GM19351 (cell line): ENCODE measurements around the gene C10orf71.

ENCODE experiments used
- ATAC-seq: cut with Tn5 transposase; IDR thresholded peaks from one replicate; pipeline ENCODE4 v1.9.1; 2021; ENCODE audit warnings: mild to moderate bottlenecking, moderate library complexity; ENCODE audit not compliant: unreplicated experiment

C10orf71 gene

GRCh38 chr10:49332768-49333167, 33.8 kb downstream of the C10orf71 start:
- no peak for ATAC-seq

DNA sequence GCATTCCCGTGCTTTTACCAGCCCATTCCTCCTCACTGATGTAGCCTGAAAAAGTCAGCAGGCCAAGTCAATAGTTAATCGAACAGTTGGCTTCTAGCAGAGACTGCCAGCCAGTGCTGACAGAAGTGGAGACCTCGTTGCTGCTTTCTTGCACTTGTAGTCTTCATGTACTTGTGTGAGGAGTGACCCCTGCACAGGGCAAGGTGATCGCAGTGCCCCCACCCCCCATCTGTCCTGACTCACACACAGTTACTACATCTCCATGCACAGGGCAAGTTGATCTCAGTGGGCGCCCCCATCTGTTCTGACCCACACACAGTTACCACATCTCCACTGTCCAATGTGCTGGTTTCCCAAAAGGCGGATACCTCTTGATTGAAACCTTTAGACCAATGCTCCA, 34.2 kb downstream of the C10orf71 start:
- ATAC-seq = no peak

GRCh38 chr10:49334964-49335363, 36.0 kb downstream of the C10orf71 start:
- ATAC-seq = no peak

DNA sequence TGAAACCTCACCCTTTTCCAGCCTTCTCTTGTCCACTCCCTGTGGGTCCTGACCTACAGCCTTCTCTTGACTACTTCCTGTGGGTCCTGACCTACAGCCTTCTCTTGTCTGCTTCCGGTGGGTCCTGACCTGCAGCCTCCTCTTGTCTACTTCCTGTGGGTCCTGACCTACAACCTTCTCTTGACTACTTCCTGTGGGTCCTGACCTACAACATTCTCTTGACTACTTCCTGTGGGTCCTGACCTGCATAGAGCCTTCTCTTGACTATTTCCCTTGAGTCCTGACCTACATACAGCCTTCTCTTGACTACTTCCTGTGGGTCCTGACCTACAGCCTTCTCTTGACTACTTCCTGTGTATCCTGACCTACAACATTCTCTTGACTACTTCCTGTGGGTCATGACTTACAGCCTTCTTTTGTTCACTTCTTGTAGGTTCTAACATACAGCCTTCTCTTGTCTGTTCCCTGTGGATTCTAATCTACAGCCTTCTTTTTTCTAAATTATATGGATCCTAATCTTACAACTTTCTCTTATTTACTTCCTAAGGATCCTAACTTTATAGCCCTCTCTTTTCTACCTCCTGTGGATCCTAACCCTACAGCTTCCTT, 36.5 kb downstream of the C10orf71 start:
- ATAC-seq = no peak

GRCh38 chr10:49338604-49339003, 39.6 kb downstream of the C10orf71 start:
- no peak for ATAC-seq

- ATAC-seq = no peak
Measured at GRCh38 chr10:49344840-49345239, 45.9 kb downstream of the C10orf71 start.

- ATAC-seq = no peak
Measured at GRCh38 chr10:49347342-49347741, 48.4 kb downstream of the C10orf71 start.

- ATAC-seq = no peak
Measured at GRCh38 chr10:49347827-49348226, 48.9 kb downstream of the C10orf71 start.

- ATAC-seq = no peak
Measured at GRCh38 chr10:49348593-49348992, 49.6 kb downstream of the C10orf71 start.

GRCh38 chr10:49349390-49349789, 50.4 kb downstream of the C10orf71 start:
- ATAC-seq = no peak

GRCh38 chr10:49350138-49350537, 51.2 kb downstream of the C10orf71 start:
- no peak for ATAC-seq

- ATAC-seq = no peak
Measured at GRCh38 chr10:49350846-49351532, 52.0 kb downstream of the C10orf71 start.

GRCh38 chr10:49351669-49352068, 52.7 kb downstream of the C10orf71 start:
- ATAC-seq = no peak

DNA sequence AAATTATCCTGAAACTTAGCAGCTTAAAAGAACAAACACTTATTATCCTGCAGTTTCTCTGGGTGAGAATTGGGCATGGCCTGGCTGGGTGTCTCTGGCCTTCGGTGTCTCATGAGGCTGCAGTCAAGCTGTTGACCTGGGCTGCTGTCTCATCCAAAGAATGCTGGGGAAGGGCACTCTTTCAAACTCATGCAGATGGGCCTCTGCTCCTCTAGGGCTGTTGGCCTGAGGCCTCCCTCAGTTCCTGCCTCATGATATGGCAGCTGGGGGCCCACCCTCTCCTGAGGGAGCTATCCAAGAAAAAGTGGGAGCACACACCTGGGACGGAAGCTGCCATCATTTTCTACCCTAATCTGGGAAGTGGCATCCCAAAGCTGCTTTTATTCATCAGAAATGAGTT, 53.4 kb downstream of the C10orf71 start:
- ATAC-seq = no peak

DNA sequence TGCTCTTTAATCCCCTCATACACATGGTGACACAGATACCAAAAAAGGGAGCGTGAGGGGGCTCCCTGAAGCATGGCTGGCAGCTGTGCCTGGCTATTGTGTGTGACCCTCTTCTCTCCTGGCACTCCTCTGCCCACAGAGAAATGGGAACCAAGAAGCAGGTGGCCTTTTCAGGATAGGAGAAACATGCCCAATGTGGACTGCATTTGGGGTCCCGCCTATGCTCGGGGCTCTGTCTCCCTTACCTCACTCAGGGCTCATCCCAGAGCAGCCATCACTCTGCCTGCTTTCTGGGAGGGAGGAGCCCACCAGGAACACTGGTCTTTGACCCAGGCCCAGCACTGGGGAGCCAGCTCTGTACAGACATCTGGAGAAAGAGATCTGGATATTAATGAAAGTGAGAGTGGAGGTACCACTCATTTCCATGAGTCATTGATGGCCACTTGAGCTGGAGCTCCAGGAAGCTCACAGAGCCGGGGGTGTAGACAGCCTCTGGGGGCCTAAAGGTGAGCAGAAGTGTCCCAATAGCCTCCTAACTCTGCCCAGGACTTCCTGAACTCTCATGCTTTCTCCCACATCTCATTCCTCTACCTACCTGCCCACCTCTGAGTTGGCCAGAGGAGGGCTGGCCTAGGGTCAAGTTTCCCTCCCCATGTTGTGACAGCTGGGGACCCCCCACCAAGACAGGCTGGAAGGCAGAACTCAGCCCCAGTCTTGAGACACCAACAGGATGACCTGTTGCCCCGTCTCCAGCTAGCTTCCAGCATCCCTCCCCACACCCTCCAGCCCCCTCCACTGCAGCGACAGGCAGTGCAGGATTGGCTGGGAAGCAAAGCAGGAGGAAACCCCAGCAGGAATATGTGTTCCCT, 54.3 kb downstream of the C10orf71 start:
- ATAC-seq = no peak

DNA sequence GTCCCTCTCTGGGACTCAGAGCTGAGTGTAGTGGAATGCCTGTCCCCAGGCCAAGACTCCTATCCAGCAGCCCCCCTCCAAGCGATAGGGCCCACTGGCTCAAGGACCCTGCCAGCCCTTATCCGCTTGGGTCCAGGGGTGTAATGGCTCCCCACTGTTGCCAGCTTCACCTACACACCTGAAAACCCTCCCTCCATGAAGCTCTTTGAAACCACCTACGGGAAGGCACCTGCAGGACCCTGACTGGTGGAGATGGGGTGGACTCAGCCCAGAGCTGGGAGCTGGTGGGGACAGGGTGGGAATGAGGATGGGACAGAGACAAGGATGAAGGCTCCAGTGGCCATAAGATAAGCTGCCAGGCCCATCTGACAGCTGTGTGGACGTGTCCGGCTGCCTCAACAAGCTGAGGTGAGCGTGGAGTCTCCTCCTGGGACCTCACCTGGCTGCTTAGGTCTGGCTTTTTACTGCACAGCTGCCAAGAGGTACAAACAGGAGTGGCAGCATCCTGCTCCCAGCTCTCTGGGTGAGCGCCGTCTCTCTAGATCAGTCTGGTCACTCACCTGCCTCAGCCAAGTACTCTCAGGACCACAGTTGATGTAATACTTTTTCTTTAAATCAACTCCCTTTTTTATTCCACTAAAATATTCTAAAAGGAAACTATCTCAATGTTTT, 55.1 kb downstream of the C10orf71 start:
- no peak for ATAC-seq

DNA sequence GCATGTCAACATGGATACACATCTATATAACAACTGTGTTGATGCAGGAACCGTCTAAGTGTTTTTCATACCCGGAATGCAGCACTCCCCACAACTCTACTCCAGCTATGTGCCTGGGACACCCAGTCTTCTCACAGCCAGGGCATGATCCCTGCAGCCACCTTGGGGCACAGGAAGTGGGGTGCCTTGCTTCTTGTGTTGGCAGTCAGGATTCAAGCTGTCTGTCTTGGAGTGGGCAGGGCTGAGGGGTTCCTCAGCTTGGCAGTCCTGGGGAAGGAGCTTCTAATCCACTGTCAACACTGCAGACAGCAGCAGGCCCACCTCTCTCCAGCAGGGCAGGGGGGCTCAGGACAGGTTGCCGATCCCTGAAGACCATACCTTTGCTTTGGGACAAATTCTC, 55.6 kb downstream of the C10orf71 start:
- ATAC-seq = no peak

DNA sequence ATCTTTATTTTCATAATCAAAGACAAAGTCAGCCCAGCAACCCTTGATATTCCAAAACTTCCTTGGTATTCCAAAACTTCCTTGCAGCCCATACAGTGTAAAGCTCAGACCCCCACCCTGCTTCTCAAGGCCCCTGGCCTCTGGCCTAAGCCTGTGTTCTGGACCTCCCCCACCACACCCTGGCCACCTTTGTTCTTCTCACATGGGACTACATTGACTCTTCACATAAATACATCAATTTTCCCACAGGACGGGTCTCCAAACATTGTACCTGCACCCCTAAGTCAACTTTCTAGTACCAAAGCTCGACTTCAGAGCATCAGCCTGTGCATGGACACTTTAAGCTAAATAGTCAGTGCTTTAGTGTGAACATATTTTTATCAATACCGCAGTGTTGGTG, 56.3 kb downstream of the C10orf71 start:
- no peak for ATAC-seq

- no peak for ATAC-seq
Measured at GRCh38 chr10:49356181-49356580, 57.2 kb downstream of the C10orf71 start.

DNA sequence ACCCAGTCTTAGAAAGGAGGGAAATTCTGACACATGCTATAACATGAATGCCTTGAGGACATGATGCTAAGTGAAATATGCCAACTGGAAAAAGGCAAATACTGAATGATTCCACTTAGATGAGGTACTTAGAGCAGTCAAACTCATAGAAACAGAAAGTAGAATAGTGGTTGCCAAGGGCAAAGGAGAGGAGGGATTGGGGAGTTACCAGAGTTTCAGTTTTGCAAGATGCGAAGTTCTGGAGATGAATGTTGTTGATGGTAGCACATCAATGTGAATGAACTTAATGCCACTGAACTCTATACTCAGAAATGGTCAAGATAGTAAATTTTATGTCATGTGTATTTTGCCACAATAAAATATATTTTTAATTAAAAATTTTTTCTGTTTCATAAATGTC, 58.0 kb downstream of the C10orf71 start:
- ATAC-seq = no peak

DNA sequence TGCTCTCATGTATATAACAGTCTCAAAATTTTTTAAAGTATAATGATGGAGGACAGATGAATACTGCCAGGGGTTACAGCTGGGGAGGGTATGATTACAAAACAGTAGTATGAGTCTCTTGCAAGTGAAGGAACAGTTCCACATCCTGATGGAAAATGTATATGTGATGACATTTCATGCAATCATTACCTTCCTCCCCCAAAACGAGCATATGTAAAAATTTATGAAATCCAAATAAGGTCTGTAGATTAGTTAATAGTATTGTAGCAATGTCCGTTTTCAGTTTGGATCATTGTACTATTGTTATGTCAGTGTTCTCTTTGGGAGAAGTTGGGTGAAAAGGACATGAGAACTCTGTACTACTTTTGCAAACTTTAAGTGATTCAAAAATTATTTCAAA, 58.9 kb downstream of the C10orf71 start:
- no peak for ATAC-seq
